Sigmoid colon (tissue), 7 donors: ENCODE results near the gene PRDM10. TPM values are rescaled to one million over a fixed set of nuclear protein-coding genes. Genes with fewer than 3 reads are reported as not detected.
"Not testable (repeated sequence)": the region's sequence is repeated elsewhere in the genome, so short reads cannot be mapped to it uniquely, and the experiment has no call there.

Experiments
- DNase-seq: peaks from one replicate; pipeline ENCODE4 v3.0.0-alpha.2; 2019
- H3K27ac ChIP-seq, 4 donors: fragments of 200-600 bp; sonication (generic); one replicate each; pipeline ENCODE4 v1.5.1; 2016 to 2019; ENCODE audit warnings: mild to moderate bottlenecking in 1 of 4
- H3K27me3 ChIP-seq, 3 donors: fragments of 200-600 bp; sonication (generic); one replicate each; pipeline ENCODE4 v1.5.1; 2019; ENCODE audit warnings: mild to moderate bottlenecking in 1 of 3
- H3K36me3 ChIP-seq, 4 donors: fragments of 200-600 bp; sonication (generic); one replicate each; pipeline ENCODE4 v1.5.1; 2016 to 2019
- H3K4me1 ChIP-seq, 4 donors: fragments of 200-600 bp; sonication (generic); one replicate each; pipeline ENCODE4 v1.5.1; 2017 to 2019
- H3K4me3 ChIP-seq, 4 donors: fragments of 200-600 bp; sonication (generic); one replicate each; pipeline ENCODE4 v1.5.1; 2017 to 2019; ENCODE audit warnings: mild to moderate bottlenecking in 2 of 4, moderate library complexity in 1 of 4
- H3K9me3 ChIP-seq, 4 donors: fragments of 200-600 bp in 3 of 4; sonication (generic) in 3 of 4; one replicate each; pipeline versions ENCODE4 v1.5.1 to v1.6.1; 2013 to 2019
- CTCF ChIP-seq, 4 experiments: fragments of 450-650 bp in 3 of 4; fragments of 200-600 bp in 1 of 4; IDR thresholded peaks; one replicate each; pipeline ENCODE4 v1.5.1; 2016 to 2019; ENCODE audit warnings: antibody characterized with exemption in 4 of 4, mild to moderate bottlenecking in 3 of 4, moderate library complexity in 2 of 4
- EP300 ChIP-seq, 4 donors: sonication (generic); formaldehyde crosslinking; IDR thresholded peaks; one replicate each; pipeline ENCODE4 v1.6.1; 2017; ENCODE audit warnings: antibody characterized with exemption in 4 of 4
- POLR2A ChIP-seq, 2 donors: fragments of 450-650 bp; IDR thresholded peaks; one replicate each; pipeline ENCODE4 v1.6.1; 2016; ENCODE audit warnings: antibody characterized with exemption in 2 of 2, mild to moderate bottlenecking in 2 of 2, moderate library complexity in 2 of 2
- POLR2AphosphoS5 ChIP-seq, 4 donors: sonication (generic); formaldehyde crosslinking; IDR thresholded peaks; one replicate each; pipeline ENCODE4 v1.6.1; 2017; ENCODE audit warnings: antibody characterized with exemption in 4 of 4
- WGBS, 2 donors: extraction: QIAGEN DNeasy Blood & Tissue Kit; methylation state at CpG; one replicate each; pipeline ENCODE4 v1.1.7; 2013; 5-methylcytosine and 5-hydroxymethylcytosine counted together
- intact Hi-C: fragments of 100-400 bp; cut with DNase I; formaldehyde crosslinking; loops from one replicate; pipeline ENCODE4 v1.15.1; 2023
- polyA plus RNA-seq, 3 donors: library from polyadenylated mRNA; stranded (reverse); fragments of 200-250 nt; gene quantifications; one replicate each; pipeline ENCODE4 v1.2.3, GENCODE V29; 2013
- total RNA-seq, 4 donors: library from RNA; depleted of rRNA; stranded (reverse); fragments of >200 nt; gene quantifications; one replicate each; pipeline ENCODE4 v1.1.0, GENCODE V29; 2016
- donor health status: healthy with polysubstance abuse.
- donor health status: Bipolar disorder and iron deficiency.
- donor health status: healthy.

Gene PRDM10
- total and polyA plus RNA-seq, 7 donors = 1.8 to 11.9 (median 6.3) TPM

GRCh38 chr11:129880311-129880710 is 122.3 kb downstream of the PRDM10 start:
- DNase-seq = no peak
- TF ChIP-seq CTCF (IDR thresholded peaks at IDR 0.05) (no peak), POLR2AphosphoS5 (IDR thresholded peaks at IDR 0.05) (no peak), POLR2A (IDR thresholded peaks at IDR 0.05) (no peak), EP300 (IDR thresholded peaks at IDR 0.05) (no peak)
- Histone ChIP-seq H3K4me3 (no peak overlapping the region), H3K9me3 (no peaks in the 10 kb centered on the region), H3K4me1 (no peaks in the 10 kb centered on the region), H3K36me3 (peaks cover 47 to 100% (median 90%) of the 10 kb centered on the region in 4 donors), H3K27ac (no peak overlapping the region), H3K27me3 (no peaks in the 10 kb centered on the region)
- intact Hi-C loops = no loop called here
- WGBS, 2 donors = 92 to 97% methylated on average over 3 of the region's 3 CpGs

- Histone ChIP-seq H3K27me3 (no peaks in the 10 kb centered on the region), H3K36me3 (peaks cover 44 to 98% (median 75%) of the 10 kb centered on the region in 4 donors), H3K9me3 (no peaks in the 10 kb centered on the region), H3K4me3 (no peak overlapping the region), H3K27ac (no peak overlapping the region), H3K4me1 (no peaks in the 10 kb centered on the region)
- TF ChIP-seq POLR2AphosphoS5 (IDR thresholded peaks at IDR 0.05) = no peak
- TF ChIP-seq EP300 (IDR thresholded peaks at IDR 0.05) = no peak
- no peak for TF ChIP-seq POLR2A (IDR thresholded peaks at IDR 0.05)
- TF ChIP-seq CTCF (IDR thresholded peaks at IDR 0.05) = no peak
- intact Hi-C loops = no loop called here
- 92 to 93% methylated on average over 7 of the region's 7 CpGs for WGBS, 2 donors
- no peak for DNase-seq
These were observed 130.7 kb downstream of the PRDM10 start for GRCh38 chr11:129871914-129872313.

GRCh38 chr11:129868626-129869025 is 134.0 kb downstream of the PRDM10 start:
- peaks cover 33 to 98% (median 63%) of the 10 kb centered on the region in 4 donors for H3K36me3 ChIP-seq
- intact Hi-C loops = not testable (repeated sequence)

DNA sequence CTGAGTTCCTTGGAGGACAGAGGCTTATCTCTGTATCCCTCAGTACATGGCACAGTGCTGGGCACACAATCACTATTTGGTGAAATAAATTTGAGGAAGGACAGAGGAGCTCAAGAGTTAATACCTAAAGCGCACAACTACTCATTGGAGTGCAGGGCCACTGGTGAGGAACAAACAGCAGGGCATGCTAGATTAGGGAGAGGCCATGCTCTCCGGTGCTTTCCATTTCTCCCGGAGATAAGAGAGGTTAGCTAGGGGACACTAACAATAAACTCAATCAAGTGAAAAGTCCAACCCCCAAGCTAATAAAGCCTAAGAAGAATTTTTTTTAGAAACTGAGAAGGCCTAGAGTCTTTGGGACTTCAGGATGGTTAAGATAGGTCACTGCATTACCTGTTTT is 136.3 kb downstream of the PRDM10 start:
- peaks cover 0 to 12% (median 10%) of the 10 kb centered on the region in 4 donors for H3K4me1 ChIP-seq
- no peak for DNase-seq
- H3K36me3 ChIP-seq = peaks cover 18 to 83% (median 51%) of the 10 kb centered on the region in 4 donors
- H3K4me3 ChIP-seq = no peak overlapping the region
- H3K27me3 ChIP-seq = no peaks in the 10 kb centered on the region
- 40 to 73% methylated on average over 3 of the region's 3 CpGs for WGBS, 2 donors
- no peak overlapping the region for H3K27ac ChIP-seq
- no peaks in the 10 kb centered on the region for H3K9me3 ChIP-seq
- intact Hi-C loops = no loop called here
- TF ChIP-seq POLR2AphosphoS5 (IDR thresholded peaks at IDR 0.05) (no peak), CTCF (IDR thresholded peaks at IDR 0.05) (no peak), EP300 (IDR thresholded peaks at IDR 0.05) (no peak), POLR2A (IDR thresholded peaks at IDR 0.05) (no peak)

More at GRCh38 chr11:129868626-129869025, 134.0 kb downstream of the PRDM10 start:
- not testable (repeated sequence) for DNase-seq, H3K9me3 ChIP-seq, H3K4me1 ChIP-seq, H3K27ac ChIP-seq, H3K27me3 ChIP-seq, H3K4me3 ChIP-seq
- 85 to 88% methylated on average over 16 of the region's 16 CpGs for WGBS, 2 donors

GRCh38 chr11:129865701-129866100 is 136.9 kb downstream of the PRDM10 start:
- WGBS, 2 donors = 62 to 80% methylated on average over 4 of the region's 4 CpGs
- TF ChIP-seq CTCF (IDR thresholded peaks at IDR 0.05) (no peak), EP300 (IDR thresholded peaks at IDR 0.05) (no peak), POLR2AphosphoS5 (IDR thresholded peaks at IDR 0.05) (no peak), POLR2A (IDR thresholded peaks at IDR 0.05) (no peak)
- H3K36me3 ChIP-seq = peaks cover 13 to 77% (median 48%) of the 10 kb centered on the region in 4 donors

More at GRCh38 chr11:129865701-129866100, 136.9 kb downstream of the PRDM10 start:
- intact Hi-C loops = no loop called here
- H3K4me3 ChIP-seq = no peak overlapping the region
- no peaks in the 10 kb centered on the region for H3K9me3 ChIP-seq
- H3K27me3 ChIP-seq = no peaks in the 10 kb centered on the region
- peaks cover 0 to 14% (median 10%) of the 10 kb centered on the region in 4 donors for H3K4me1 ChIP-seq
- no peak for DNase-seq
- H3K27ac ChIP-seq = no peak overlapping the region
